ENCODE data around the gene DEFB112. TPM values are rescaled to one million over a fixed set of nuclear protein-coding genes. Genes with fewer than 3 reads are reported as not detected.

DEFB112 gene
- total RNA-seq, 1 donor from 2014 or later: not detected

DNA sequence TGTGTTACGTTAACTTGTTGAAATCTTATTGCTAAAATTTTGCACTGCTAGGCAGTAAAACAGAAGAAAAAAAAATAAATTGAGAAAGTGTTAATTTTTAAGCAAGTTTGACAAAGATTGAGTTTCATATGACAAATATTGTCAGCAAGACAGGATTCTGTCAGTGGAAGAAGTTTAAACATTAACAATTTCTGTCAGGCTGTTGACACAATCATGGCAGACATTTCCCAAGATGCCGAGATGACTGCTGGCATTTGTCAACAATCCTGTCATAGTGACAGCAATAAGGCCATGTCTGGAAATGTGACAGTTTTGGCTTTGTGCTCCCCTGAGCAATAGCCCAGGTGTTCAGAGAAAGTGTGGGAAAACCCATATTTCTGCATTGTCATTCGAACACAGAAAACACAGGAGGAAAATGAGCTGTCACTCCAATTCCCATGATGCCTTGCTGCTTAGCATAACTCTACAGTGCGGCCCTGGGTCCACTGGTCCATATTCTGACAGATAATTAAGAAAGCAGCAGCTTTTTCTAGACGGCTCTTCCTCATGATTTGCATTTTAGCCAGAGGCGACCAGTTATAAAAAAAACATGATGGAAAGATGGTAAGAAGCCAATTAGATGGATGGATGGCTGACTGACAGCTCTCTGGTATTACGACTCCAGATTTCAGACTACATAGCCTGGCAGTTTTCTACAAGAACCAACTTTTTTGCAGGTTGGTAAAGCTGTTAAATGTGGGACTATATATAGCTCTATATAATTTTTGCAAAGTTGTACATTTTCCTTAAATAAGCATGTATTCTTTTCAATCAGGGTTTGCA lies 43.6 kb upstream of the DEFB112 start:
- no peak overlapping the region for H3K4me3 ChIP-seq

GRCh38 chr6:50091641-50092040 lies 41.9 kb upstream of the DEFB112 start:
- H3K4me3 ChIP-seq: no peak overlapping the region
- no peaks in the 10 kb centered on the region for H3K9me3 ChIP-seq
- intact Hi-C loops (cut with DNase I): no loop called here
- no peaks in the 10 kb centered on the region for H3K36me3 ChIP-seq
- H3K4me1 ChIP-seq: no peaks in the 10 kb centered on the region
- TF ChIP-seq CTCF (IDR thresholded peaks at IDR 0.05): no peak
- no peaks in the 10 kb centered on the region for H3K27me3 ChIP-seq
- no peak overlapping the region for H3K27ac ChIP-seq
- DNase-seq (ENCODE audit: low spot score in 2 of 2): no peak

More for the DNA sequence above, 43.6 kb upstream of the DEFB112 start:
- no peaks in the 10 kb centered on the region for H3K36me3 ChIP-seq
- H3K27ac ChIP-seq: no peak overlapping the region
- H3K4me1 ChIP-seq: no peaks in the 10 kb centered on the region
- no peak for TF ChIP-seq CTCF (IDR thresholded peaks at IDR 0.05)
- intact Hi-C loops (cut with DNase I): no loop called here
- no peaks in the 10 kb centered on the region for H3K9me3 ChIP-seq
- DNase-seq (ENCODE audit: low spot score in 2 of 2): no peak
- H3K27me3 ChIP-seq: no peaks in the 10 kb centered on the region

DNA sequence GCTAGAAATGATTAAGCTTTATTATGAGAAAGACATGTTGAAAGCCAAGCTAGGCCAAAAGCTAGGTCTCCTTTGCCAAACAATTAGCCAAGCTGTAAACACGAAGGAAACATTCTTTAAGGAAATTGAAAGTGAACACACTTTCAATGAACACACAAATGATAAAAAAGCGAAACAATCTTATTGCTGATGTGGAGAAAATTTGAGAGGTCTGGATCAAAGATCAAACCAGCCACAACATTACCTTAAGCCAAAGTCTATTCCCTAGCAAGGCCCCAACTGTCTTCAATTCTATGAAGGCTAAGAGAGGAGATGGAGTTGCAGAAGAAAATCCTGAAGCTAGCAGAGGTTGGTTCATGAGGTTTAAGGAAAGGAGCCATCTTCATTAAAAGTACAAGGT lies 40.2 kb upstream of the DEFB112 start:
- Histone ChIP-seq H3K27ac (no peak overlapping the region), H3K4me1 (no peaks in the 10 kb centered on the region), H3K36me3 (no peaks in the 10 kb centered on the region), H3K4me3 (no peak overlapping the region), H3K27me3 (no peaks in the 10 kb centered on the region), H3K9me3 (no peaks in the 10 kb centered on the region)
- intact Hi-C loops (cut with DNase I): no loop called here
- DNase-seq (ENCODE audit: low spot score in 2 of 2): no peak
- TF ChIP-seq CTCF (IDR thresholded peaks at IDR 0.05): no peak

- no peaks in the 10 kb centered on the region for H3K27me3 ChIP-seq
- no peaks in the 10 kb centered on the region for H3K9me3 ChIP-seq
- TF ChIP-seq CTCF (IDR thresholded peaks at IDR 0.05): no peak
- intact Hi-C loops (cut with DNase I): no loop called here
- DNase-seq (ENCODE audit: low spot score in 2 of 2): no peak
- no peak overlapping the region for H3K4me3 ChIP-seq
- H3K27ac ChIP-seq: no peak overlapping the region
- H3K36me3 ChIP-seq: no peaks in the 10 kb centered on the region
- H3K4me1 ChIP-seq: no peaks in the 10 kb centered on the region
These were observed 37.7 kb upstream of the DEFB112 start for GRCh38 chr6:50087231-50087954.

GRCh38 chr6:50077385-50077784 lies 27.7 kb upstream of the DEFB112 start:
- H3K9me3 ChIP-seq: no peaks in the 10 kb centered on the region
- no peak for TF ChIP-seq CTCF (IDR thresholded peaks at IDR 0.05)
- no peaks in the 10 kb centered on the region for H3K27me3 ChIP-seq
- H3K36me3 ChIP-seq: no peaks in the 10 kb centered on the region
- no peak overlapping the region for H3K27ac ChIP-seq
- intact Hi-C loops (cut with DNase I): no loop called here
- no peak for DNase-seq (ENCODE audit: low spot score in 2 of 2)
- no peaks in the 10 kb centered on the region for H3K4me1 ChIP-seq
- H3K4me3 ChIP-seq: no peak overlapping the region
